C4-2B (cell line): ENCODE data around the gene KIF6.

Experiments
- CTCF ChIP-seq: fragments of 450-650 bp; conservative IDR thresholded peaks from 2 replicates; pipeline ENCODE4 v1.5.1; 2017; ENCODE audit warnings: mild to moderate bottlenecking
- ZFX ChIP-seq: fragments of 450-650 bp; IDR thresholded peaks from 2 replicates; pipeline ENCODE4 v1.6.1; 2017

- TF ChIP-seq CTCF = no peak
- no peak for TF ChIP-seq ZFX
These were observed 8.5 kb upstream of the KIF6 start for GRCh38 chr6:39733704-39734103.
